C4-2B (cell line): ENCODE results near the gene C6orf15.

Experiments
- CTCF ChIP-seq: fragments of 450-650 bp; conservative IDR thresholded peaks from 2 replicates; pipeline ENCODE4 v1.5.1; 2017; ENCODE audit warnings: mild to moderate bottlenecking
- ZFX ChIP-seq: fragments of 450-650 bp; IDR thresholded peaks from 2 replicates; pipeline ENCODE4 v1.6.1; 2017

- TF ChIP-seq CTCF: no peak
- no peak for TF ChIP-seq ZFX
Measured at GRCh38 chr6:31122791-31123706, 10.7 kb upstream of the C6orf15 start.
